Thoracic aorta (tissue), 2 donors: ENCODE data around the gene SLFN5. TPM values are rescaled to one million over a fixed set of nuclear protein-coding genes. Genes with fewer than 3 reads are reported as not detected.
"Not testable (repeated sequence)": the region's sequence is repeated elsewhere in the genome, so short reads cannot be mapped to it uniquely, and the experiment has no call there.

Experiments
- ATAC-seq: fragments of 150-250 bp; one replicate; pipeline ENCODE4 v1.8.0; 2017; ENCODE audit warnings: low read depth; ENCODE audit not compliant: insufficient number of reproducible peaks, low FRiP score
- DNase-seq: peaks from one replicate; pipeline ENCODE4 v3.0.0-alpha.2; 2020; ENCODE audit warnings: low spot score
- H3K27ac ChIP-seq, 2 donors: fragments of 200-600 bp; sonication (generic); 1 replicate in 1 of 2; 2 replicates in 1 of 2; pipeline ENCODE4 v1.5.1; 2016; ENCODE audit warnings: mild to moderate bottlenecking in 2 of 2, moderate library complexity in 2 of 2
- H3K27me3 ChIP-seq: fragments of 200-600 bp; sonication (generic); replicated peaks from 2 replicates; pipeline ENCODE4 v1.6.0; 2016; ENCODE audit warnings: mild to moderate bottlenecking; ENCODE audit not compliant: insufficient read depth
- H3K36me3 ChIP-seq: fragments of 200-600 bp; sonication (generic); one replicate; pipeline ENCODE4 v1.5.1; 2016
- H3K4me1 ChIP-seq, 2 donors: fragments of 200-600 bp; sonication (generic); 1 replicate in 1 of 2; 2 replicates in 1 of 2; pipeline versions ENCODE4 v1.5.1 to v1.6.0; 2016; ENCODE audit warnings: low read depth in 2 of 2, mild to moderate bottlenecking in 1 of 2; ENCODE audit not compliant: control insufficient read depth in 1 of 2
- H3K4me3 ChIP-seq: fragments of 200-600 bp; sonication (generic); 2 replicates; pipeline ENCODE4 v1.5.1; 2016; ENCODE audit warnings: mild to moderate bottlenecking
- H3K9me3 ChIP-seq: fragments of 200-600 bp; sonication (generic); 2 replicates; pipeline ENCODE4 v1.5.1; 2016
- total RNA-seq, 2 donors: library from RNA; depleted of rRNA; stranded (reverse); fragments of >200 nt; gene quantifications; one replicate each; pipeline versions ENCODE4 v1.1.0 to v1.2.3, GENCODE V29; 2016
- TF ChIP-seq, protein P1 (sequence below): fragments of 200-600 bp; sonication (generic); IDR thresholded peaks from one replicate; pipeline ENCODE4 v1.5.1; 2019; ENCODE audit warnings: antibody characterized with exemption

SLFN5 gene
- 10 to 100 TPM; 19.0 to 23.8 TPM for total RNA-seq

GRCh38 chr17:35242805-35243560, at the start of gene SLFN5:
SLFN5 (plus strand) TSS chr17:35243072; CDS start chr17:35258691, 15,619 bp downstream.
- peak within 1 kb of the TSS; percentile 94 for H3K4me3 ChIP-seq
- peak within 1 kb of the TSS; percentile 94 to 96 for H3K27ac ChIP-seq
- no peaks in the 10 kb centered on the region for H3K36me3 ChIP-seq
- TF ChIP-seq, protein P1, sequence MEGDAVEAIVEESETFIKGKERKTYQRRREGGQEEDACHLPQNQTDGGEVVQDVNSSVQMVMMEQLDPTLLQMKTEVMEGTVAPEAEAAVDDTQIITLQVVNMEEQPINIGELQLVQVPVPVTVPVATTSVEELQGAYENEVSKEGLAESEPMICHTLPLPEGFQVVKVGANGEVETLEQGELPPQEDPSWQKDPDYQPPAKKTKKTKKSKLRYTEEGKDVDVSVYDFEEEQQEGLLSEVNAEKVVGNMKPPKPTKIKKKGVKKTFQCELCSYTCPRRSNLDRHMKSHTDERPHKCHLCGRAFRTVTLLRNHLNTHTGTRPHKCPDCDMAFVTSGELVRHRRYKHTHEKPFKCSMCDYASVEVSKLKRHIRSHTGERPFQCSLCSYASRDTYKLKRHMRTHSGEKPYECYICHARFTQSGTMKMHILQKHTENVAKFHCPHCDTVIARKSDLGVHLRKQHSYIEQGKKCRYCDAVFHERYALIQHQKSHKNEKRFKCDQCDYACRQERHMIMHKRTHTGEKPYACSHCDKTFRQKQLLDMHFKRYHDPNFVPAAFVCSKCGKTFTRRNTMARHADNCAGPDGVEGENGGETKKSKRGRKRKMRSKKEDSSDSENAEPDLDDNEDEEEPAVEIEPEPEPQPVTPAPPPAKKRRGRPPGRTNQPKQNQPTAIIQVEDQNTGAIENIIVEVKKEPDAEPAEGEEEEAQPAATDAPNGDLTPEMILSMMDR = no peak
- H3K27me3 ChIP-seq = no peaks in the 10 kb centered on the region
- ATAC-seq = peak; percentile 83
- peak; percentile 80 for DNase-seq
- no peaks in the 10 kb centered on the region for H3K9me3 ChIP-seq
- peaks cover 8 to 31% of the 10 kb centered on the region in 2 donors for H3K4me1 ChIP-seq

DNA sequence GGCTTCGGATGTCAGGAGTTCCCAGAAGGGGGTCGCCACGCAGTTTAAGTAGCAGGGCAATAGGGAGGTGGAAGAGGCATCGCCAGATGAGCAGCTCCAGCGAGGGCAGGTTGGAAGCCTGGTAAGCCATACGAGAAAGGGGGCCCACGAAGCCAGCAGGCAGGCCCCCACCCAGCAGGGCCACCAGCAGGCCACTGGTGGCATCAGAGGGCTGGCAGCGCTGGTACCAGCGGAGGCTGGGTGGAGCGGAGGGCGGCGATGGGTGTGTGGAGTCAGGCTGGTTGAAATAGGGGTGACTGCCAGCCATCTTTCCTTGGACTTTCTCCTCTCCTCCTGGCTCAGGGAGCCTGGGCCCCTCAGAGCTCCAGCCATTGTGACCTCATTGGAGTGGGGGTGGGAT, 48.9 kb upstream of the SLFN5 start, which contains the start of gene SLC35G3:
Gene SLC35G3, minus strand, starts transcription at position 393 of the 400 bp plus-strand sequence. Its CDS starts 86 bp downstream, at position 307.
- not testable (repeated sequence) for H3K27ac ChIP-seq, H3K4me3 ChIP-seq, ATAC-seq, H3K4me1 ChIP-seq, DNase-seq, H3K36me3 ChIP-seq, H3K27me3 ChIP-seq, H3K9me3 ChIP-seq

- not testable (repeated sequence) for H3K4me1 ChIP-seq, H3K27ac ChIP-seq, H3K36me3 ChIP-seq, H3K9me3 ChIP-seq, DNase-seq, ATAC-seq, H3K4me3 ChIP-seq, H3K27me3 ChIP-seq
These were observed 47.8 kb upstream of the SLFN5 start for GRCh38 chr17:35195062-35195461.

GRCh38 chr17:35202582-35202981, 40.3 kb upstream of the SLFN5 start:
- not testable (repeated sequence) for H3K9me3 ChIP-seq, ATAC-seq, H3K27ac ChIP-seq, H3K27me3 ChIP-seq, DNase-seq, H3K4me3 ChIP-seq, H3K4me1 ChIP-seq, H3K36me3 ChIP-seq

DNA sequence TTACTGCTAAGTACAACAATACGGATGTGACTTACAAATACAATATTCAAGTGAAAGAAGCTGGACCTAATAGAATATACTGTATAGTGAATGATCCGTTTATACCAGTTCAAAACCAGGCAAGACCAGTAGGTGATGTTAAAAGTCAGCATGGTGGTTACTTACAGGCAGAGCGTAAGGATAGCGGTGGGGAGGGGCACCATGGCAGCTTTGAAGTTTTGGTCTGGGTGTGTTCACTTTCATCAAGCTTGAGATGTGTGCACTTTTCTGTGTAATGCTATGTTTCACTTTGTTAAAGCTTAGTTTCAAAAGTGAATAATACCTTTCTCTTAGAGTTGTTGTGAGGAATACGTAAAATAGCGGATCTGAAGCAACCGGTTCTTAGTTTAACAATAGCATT, 32.1 kb upstream of the SLFN5 start:
- no peak overlapping the region for H3K27ac ChIP-seq
- H3K4me3 ChIP-seq = no peak overlapping the region
- H3K36me3 ChIP-seq = no peaks in the 10 kb centered on the region
- no peaks in the 10 kb centered on the region for H3K27me3 ChIP-seq
- H3K9me3 ChIP-seq = no peaks in the 10 kb centered on the region
- DNase-seq = no peak
- TF ChIP-seq, protein P1 = no peak
- H3K4me1 ChIP-seq = no peaks in the 10 kb centered on the region
- ATAC-seq = no peak

- no peak for ATAC-seq
- no peaks in the 10 kb centered on the region for H3K27me3 ChIP-seq
- no peaks in the 10 kb centered on the region for H3K4me1 ChIP-seq
- no peak for DNase-seq
- TF ChIP-seq, protein P1 = no peak
- H3K9me3 ChIP-seq = no peaks in the 10 kb centered on the region
- no peak overlapping the region for H3K27ac ChIP-seq
- no peaks in the 10 kb centered on the region for H3K36me3 ChIP-seq
- no peak overlapping the region for H3K4me3 ChIP-seq
These were observed 30.2 kb upstream of the SLFN5 start for GRCh38 chr17:35212668-35213067.
